GF-D8 (cell line): ENCODE data around the gene PSD2.

Source experiments
- DNase-seq: peaks from one replicate; lab custom pipeline; 2025; lab: John Stamatoyannopoulos, UW

PSD2 gene

DNA sequence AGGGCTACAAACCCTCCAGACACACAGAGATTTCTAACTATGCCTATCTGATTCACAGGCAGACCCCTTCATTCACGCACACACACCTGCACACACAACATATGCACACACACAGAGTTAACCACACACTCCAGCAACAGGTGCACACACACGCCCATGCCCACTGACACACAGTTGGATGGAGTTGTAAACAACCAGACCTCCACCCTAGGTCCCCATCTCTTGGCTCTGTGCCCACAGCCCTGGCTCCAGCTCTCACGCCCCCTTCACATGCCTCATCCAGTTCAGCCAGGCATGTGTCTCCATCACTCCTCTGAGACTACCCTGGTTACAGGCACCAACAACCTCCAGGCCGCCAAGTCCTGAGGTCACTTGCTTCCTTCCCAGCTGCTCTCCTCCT lies 61.1 kb downstream of the PSD2 start:
- DNase-seq = no peak

DNA sequence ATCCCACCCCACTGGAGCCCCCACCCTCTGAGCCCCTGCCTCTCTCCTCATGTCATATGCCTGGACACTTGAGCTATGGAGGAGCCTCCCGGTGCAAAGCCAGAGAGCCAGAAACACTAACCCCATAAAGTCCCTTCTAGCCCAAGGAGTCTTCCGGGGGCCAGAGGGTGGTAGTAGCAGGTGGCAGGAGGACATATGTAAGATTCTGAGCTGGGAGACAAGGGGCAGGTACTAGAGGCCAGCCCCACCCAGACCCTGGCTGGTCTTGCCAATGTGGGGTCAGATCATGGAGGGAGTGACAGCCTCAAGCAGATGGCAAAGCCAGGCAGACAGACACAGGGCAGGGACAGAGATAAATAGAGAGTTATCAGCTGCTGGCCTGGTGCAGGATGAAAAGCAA lies 63.4 kb downstream of the PSD2 start:
- DNase-seq = no peak

DNA sequence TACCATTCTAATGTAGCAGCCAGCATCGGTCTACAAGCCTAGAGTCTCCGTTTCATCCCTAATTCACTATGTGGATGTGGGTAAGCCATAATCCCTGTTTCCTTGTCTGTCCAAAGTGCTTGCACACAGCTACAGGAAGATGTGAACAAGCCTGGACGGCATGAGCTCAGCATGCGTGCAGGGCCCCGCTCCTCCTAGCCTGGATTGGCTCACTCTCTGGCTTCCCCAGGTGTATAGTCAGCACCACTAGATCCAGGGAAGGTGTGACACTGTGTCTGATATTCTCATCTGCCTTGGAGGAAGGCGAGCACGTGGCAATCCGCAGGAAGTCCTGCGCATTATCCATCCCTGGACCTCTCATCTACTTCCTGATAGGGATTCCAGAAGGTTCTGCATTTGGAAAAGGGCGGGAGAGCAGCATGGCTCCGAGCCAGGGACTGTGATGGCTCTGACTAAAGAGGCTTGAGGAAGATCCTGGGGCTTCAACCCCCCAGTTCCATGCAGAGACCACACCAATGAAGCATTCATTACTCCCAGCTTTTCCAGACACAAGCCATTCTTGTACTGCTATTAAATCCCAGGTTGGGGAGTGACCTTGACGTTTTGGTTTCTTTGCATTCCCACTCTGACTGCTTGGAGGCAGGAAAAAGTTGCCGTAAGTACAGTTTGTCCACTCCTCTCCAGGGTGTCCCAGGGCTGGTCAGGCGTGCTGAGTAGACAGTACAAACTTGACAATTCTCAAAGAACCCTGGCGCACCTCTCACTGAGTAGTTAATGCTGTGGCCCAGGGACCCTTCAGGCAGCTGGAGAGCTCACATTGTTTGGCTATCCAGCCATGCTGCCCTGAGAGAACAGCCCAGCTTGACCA lies 65.6 kb downstream of the PSD2 start:
- DNase-seq = no peak

DNA sequence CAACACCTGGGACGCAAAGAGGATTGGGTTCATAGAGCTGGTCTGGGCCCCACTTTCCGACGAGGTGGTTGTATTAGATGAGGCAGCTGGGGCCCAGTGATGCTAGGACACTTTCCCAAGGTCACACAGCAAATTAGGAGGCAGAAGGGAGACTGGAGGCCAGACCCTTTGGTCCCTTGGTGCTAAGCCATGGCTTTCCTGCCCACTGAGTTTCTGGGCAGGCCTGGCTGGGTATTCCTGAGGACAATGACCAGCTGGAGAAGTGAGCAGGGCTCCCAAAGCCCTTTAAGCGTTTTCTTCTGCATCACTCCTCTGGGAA lies 66.2 kb downstream of the PSD2 start:
- no peak for DNase-seq

DNA sequence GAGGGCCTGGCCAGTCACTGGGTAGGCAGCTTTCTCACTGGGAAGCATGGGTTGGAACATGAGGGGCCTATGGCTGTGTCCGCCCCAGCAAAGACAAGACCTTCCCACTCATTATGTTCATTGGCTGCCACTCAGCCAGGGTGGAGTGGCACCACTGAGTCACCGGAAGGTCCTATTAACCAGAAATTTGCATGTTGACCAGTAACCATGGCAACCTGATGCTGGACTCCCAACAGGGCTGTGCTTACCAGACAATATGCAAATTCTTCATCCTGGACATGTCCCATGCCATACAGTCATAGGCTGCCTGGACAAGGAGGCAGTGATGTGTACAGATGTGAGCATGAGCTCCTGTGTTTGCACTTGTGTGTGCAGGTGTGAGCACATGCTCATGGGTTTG lies 66.7 kb downstream of the PSD2 start:
- DNase-seq = no peak

DNA sequence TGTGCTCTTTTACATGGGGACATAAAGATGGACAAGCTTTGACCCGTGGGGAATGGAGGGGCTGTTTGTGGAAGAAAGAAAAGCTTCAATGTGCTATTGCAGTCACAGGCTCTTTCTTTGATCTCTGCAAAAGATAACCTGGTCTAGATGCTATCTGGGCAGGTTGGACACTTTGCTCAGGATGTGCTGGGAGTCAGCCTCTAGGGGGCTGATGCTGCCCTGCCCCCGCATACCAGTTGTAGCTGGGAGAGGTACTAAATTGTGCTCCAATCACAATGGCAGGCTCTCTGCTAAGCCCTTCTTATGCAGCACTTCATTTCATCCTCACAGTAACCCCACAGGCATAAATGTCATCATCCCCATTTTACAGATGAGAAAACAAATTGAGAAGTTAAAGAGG lies 67.2 kb downstream of the PSD2 start:
- DNase-seq = no peak

DNA sequence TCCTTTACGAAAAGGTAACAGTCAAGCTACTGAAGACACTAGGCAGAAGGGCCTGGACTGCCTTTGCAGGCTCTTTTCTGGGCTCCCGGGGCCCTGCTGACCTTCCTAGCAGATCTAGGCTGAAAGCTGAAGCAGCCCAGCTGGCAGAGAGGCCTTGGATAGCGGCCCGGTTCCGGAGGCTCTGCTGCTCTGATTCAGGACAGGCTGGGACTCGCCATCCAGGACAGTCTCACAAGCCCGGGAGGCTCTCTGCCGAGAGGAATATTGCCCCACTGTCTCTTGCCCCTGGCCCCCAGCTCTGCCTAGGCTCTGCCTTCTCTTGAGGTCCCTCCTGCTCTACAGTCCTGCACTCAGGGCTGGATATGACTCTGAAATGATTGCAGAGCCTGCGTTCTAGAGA lies 67.8 kb downstream of the PSD2 start:
- no peak for DNase-seq

DNA sequence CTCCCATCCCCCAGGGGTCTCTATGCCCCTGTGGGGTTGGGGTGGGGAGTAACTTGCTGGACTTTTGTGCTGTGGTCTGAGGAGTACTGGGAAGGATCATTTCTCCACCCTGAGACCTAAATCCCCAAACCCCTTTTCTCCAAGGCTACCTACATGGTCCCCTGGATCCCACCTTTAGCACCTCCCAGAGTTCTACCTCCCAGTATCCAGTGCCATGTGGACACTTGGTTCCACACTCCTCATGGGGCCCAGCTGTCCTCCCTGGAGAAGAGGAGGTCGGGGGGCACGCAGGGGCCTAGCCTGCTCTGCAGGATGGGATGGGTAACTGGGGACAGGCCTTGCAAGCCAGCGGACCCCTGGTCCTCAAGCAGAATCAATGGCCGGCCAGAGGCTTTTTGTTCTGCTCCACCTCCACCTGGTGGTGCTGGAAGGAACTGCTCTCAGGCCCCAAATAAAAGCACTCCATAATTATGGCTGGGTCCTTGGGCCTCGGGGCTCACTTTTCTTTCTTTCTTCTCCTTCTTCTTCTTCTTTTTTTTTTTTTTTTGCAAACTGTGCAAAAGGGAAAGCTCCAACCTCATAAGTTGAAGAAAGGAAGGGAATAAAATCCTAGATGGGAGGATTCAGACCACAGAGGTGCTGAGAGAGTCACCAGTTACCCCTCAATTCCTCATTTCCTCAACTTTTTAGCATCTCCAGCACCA lies 68.4 kb downstream of the PSD2 start:
- DNase-seq = no peak

DNA sequence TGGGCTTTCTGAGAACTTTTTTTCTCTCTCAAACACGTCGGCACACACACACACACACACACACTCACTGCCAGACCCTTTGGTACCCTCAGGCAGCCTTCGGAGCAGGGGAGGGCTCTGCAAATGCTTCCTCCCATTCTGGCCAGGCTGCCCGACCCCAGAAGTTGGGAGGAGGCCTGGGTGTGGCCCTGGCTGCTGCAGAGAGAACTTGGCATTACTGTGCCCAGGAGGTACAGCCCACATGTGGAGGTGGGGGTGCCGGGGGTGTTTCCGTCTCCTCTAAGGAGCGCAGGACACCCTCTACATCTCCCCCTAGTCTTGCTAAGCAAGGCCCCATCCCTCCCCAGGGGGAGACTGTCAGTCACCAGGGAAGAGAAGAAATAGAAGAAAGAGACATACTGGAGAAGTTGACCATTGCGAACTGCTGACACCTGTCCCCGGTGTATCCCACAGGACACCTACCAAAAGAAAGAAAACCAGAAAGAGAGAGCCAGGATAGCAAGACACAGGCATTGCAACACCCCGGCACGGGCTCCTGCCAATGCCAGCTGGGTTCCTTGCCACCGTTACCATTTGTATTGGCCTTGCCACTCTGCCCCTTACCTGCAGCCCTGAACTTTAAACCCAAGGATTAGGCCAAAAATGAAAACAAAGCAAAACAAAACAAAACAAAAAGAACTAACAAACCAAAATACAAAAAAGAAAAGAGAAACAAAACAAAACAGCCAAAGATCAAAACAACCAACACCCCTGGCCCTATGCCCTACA lies 69.3 kb downstream of the PSD2 start:
- no peak for DNase-seq

DNA sequence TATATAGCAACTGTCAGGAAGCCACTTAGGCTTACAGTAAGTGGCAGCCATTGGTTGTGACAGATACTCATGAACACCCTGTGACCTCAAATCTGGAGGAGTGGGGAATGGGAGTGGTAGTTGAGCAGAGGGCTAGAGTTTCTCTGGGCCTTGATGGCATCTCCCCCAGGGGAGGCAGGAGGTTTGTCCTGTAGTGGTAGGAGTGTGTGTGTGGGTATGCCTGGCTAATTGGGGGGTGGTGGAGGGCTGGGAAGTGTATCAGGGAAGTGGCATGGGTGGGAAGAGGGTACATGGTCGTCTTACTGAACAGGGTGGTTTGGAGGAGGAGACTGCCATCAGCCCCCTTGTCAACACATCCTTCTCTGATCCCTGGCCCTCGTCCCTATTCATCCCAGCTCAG lies 71.5 kb downstream of the PSD2 start:
- DNase-seq = no peak

DNA sequence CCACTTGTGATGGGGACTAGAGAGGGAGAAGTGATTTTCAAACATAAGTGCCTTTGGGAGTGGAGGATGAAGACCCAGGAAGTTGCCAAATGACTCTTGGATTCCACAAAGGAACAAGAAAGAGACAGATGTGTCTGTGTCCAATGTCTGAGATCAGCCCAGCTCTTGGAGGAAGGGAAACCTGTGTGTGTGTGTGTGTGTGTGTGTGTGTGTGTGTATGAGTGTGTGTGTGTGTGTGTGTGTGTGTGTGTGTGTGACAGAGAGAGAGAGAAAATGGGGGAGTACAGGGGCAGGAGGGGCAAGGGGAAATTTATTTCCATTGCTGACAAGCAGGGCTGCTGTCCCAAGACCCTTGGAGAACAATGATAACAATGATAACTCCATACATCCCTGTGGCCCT lies 72.0 kb downstream of the PSD2 start:
- no peak for DNase-seq

DNA sequence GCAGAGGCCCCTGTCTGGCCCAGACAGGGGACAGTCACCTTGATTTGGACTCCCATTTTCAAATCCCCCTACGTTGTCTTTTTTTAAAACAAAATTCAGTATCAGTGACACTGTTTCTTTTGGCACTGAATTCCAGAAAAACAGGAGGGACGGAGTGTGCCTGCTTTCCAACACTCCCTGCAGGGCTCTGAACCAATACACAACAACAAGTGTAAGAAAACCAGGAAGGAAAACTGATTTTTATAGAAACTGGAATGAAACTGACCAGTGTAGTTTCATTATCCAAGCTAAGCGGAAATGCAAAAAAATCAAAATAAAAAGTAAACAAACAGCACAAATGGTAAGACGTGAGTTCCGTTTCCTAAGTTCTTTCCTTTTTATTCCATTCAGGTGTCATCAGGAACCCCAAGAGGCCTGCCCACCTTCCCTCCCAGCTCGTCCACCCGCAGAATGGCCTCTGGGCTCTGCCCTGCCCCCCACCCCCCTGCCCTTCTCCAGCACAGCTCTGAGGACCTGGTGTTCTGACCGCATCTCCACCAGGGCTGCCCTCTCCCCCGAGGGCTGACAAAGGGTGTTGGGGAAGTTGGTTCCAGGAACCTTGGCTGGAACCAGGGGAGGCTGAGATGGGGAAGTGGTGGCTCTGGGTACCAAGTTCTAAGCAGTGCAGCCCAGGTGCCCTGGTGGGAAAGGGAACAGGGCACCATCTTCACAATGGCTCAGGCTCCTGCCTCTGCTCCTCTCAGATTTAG lies 73.6 kb downstream of the PSD2 start:
- DNase-seq = no peak

DNA sequence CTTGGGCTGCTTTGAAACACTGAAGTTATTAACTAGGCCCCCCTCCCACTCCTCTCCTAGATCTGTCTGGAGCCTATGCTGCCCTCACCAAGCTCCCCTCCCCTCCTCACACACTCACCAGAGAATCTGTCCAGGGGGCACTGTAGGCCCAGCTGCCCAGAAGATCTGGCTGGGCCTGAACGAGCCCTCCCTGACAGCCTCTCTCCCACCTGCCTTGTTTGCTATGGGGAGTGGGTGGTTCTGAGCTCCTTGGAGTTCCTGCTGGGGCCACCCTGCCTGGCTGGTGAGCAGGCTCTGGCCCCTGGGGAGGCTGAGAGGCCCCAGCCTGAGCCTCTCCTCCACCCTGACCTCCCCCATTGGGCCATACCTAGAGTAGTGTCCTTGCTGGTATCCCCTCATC lies 75.1 kb downstream of the PSD2 start:
- DNase-seq = no peak

DNA sequence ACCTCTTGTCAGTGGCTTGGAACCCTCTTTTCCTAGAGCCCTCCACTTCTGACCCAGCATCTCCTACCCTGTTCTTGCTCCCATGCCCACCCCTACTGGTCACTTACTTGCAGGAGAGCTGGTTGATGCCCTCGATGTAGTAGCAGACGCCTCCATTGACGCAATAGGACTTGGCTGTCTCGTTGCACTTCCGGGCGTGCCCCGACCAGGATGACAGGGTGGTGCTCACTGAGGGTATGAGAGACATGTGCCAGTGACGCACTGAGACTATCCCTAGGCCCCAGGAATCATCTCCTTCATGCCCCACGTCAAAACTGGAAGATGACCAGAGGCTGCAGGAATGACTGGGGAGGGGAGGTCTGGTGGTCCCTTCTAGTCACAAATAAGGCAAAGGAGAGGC lies 76.0 kb downstream of the PSD2 start:
- no peak for DNase-seq

DNA sequence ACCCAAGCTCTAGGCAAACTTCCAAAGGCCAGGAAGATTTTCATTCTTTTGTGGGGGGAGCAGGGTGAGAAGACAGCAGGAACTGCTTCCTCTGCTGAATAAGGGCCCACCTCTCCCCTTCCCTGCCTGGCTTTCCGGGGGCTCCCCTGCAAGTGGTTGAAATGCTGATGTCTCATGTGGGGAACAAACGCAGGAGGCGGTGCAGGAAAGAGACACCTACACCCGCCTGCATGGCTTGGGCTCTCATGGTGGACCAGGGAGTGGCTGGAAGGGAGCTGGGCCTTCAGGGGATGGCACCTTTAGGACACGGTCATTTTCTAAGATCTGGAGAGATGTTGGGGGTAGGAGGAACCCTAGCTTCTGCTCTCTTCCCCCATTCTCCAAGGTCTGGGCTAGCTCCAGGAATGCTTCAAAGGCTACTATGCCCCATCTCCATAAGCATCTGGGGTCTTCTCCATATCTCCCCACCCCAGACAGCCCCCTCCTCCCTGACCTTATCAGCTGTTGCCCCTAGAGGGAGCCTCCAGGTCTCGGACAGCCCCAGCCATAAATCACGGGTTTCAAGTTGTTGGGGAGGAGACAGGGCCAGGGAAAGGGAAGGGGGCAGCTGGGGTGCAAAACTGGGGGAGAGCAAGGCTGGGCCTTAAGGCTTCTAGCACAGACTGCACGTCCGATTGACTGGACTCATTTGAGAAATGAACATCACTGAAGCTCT lies 76.6 kb downstream of the PSD2 start:
- DNase-seq = no peak

DNA sequence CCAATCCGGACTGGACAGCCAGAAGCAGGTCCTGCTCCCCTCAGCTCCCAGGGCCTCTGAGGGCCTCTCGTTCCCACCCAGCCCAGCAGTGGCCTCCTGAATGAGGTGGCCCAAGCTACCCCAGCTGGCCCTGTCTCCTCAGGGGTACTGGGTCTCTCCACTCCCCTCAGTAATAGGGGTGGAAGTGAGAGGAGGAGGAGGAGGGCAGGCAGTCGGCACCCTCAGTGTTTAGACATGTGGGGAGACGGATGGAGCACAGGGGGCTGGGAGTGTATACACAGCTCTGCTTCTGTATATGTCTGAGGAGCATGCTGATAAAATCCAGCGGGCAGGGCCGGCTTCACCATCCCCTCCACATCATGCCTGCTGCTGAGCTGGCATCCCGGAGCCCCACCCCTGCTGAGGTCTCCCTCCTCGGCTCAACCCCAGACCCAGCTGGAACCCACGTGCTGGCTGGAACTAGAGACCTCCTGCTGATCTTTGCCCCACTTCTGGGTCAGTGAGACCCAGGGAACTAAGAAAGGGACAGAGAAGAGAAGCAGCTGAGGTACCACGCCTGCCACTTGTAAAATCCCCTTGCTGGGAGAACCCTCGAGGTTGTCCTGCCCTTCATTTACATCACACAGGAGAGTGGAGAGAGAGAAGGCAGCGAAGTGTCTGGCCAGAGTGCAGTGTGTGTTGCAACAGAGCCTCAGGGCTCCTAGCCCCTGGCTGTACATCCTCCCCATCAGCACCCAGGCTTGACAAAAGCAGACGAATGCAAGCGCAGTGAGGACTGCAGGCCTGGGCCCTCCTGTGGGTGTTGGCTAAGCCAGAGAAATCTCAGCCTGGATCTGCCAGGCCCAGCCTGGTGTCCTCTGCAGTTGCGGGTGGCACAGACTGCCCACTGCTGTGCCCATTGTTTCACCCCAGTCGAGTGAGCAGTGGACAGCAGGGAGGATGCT lies 77.5 kb downstream of the PSD2 start:
- DNase-seq = no peak

DNA sequence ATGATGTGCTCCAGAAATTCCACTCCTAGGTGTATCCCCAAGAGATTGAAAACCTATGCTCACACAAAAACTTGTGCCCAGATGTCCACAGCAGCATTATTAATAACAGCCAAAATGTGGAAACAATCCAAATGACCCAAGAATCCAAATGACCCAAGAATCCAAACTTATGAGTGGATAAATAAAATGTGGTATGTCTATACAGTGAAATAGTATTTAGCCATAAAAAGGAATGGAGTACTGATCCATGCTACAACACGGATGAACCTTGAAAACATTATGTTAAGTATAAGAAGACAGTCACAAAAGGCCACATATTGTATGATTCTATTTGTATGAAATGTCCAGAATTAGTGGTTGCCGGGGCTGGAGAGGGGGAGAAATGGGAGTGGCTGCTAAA lies 80.3 kb downstream of the PSD2 start:
- no peak for DNase-seq

DNA sequence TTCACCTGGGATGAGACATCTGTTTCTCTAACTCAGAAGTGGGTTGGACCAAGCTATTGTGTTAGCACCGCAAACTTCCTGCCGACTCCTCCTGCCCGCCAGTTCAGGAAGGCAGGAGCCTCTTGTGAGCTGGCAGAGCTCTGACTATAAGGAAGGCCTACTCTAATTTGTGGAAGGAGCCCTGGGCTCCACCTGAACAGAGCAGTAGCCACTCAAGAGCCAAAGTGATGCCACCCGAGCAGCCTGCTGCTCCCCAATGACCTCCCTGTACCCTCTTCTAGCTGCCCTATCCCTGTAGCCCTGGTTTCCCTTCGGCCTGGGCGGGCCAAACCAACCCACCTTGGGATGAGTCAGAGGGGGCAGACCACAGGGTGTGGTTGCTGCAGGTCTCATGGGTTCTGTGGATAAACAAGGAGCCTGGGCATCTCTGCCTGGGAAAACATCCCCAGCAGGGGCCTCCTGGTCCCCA lies 81.6 kb downstream of the PSD2 start:
- no peak for DNase-seq

DNA sequence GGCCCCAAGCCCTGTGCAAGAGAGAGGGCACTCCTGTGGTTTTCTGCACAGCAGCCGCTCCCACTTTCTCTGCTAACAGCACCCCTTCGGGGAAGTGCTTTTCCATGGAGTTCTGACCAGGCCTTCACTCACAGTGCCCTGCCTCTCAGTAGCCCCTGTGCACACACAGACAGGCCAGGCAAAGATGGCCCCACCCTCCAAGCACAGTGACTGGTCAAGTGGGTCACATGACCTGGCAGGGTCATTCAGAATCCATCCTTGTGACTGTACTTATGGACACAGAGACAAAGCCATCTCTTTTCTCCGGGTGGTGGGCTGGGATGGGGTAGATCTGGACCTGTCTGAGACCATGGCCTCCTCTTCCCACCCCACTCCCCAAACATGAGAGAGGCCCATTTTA lies 82.5 kb downstream of the PSD2 start:
- DNase-seq = no peak

DNA sequence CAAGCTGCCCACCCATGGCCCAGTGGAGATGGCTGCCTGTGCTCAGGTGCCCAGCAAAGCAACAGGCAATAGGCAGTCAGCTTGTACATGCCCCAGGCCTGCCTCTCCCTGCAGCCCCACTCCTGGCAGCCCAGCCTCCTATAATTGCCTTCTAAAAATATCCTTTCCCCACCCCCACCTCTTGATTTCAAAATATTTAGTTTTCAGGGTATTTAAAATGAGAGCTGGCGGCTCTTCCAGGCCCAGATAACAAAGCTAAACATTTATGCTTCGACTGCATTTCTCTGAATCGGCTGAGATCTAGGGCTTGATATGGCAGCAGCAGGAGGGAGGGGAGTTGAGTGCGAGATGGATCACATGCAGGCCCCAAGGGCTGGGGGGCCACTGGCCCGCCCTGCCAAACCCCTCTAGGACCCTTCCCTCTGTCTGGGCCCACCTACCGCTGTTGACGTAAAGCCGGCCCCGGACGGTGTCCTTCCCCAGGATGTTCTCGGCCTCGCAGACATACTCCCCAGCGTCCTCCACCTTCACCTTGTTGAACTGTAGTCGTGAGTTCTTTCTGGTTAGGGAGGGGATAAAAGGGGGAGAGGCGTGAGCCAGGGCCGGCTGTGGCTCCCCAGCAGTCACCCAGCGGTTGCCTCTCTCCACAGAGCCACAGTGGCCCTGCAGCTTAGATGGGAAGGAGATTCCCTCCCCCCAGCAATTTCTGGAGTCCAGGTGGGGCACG lies 85.0 kb downstream of the PSD2 start:
- DNase-seq = no peak
